SU-DHL-6 (cell line): Measurements from ENCODE around the gene COMT.

Experiments
- H2AFZ ChIP-seq: fragments of 200-600 bp; sonication (generic); 2 replicates; pipeline ENCODE4 v1.6.1; 2014; ENCODE audit warnings: low read depth, mild to moderate bottlenecking, moderate library complexity, mixed read lengths, antibody characterized with exemption, low read length; ENCODE audit not compliant: severe bottlenecking
- H3F3A ChIP-seq: fragments of 200-600 bp; shearing (Covaris generic); 2 replicates; pipeline ENCODE4 v1.6.0; 2016; ENCODE audit warnings: antibody characterized with exemption, mild to moderate bottlenecking; ENCODE audit not compliant: insufficient read depth
- H3K27ac ChIP-seq: fragments of 200-600 bp; sonication (generic); 2 replicates; pipeline ENCODE4 v1.5.1; 2016; ENCODE audit warnings: low read depth, mild to moderate bottlenecking, low read length, moderate library complexity, mixed read lengths
- H3K27me3 ChIP-seq: fragments of 200-600 bp; sonication (generic), shearing (Covaris generic); 2 replicates; pipeline ENCODE4 v1.6.0; 2014; ENCODE audit warnings: mild to moderate bottlenecking, low read length
- H3K36me3 ChIP-seq: fragments of 200-600 bp; sonication (generic); 2 replicates; pipeline ENCODE4 v1.6.1; 2014; ENCODE audit warnings: mild to moderate bottlenecking, low read length, mixed read lengths
- H3K4me2 ChIP-seq: fragments of 300-600, 200-600 bp; shearing (Covaris generic), sonication (generic); 2 replicates; pipeline ENCODE4 v1.6.0; 2014; ENCODE audit warnings: low read length, low read depth, mild to moderate bottlenecking; ENCODE audit not compliant: poor library complexity, severe bottlenecking
- H3K4me3 ChIP-seq: fragments of 200-600 bp; sonication (generic); 2 replicates; pipeline ENCODE4 v1.5.1; 2014; ENCODE audit warnings: antibody characterized with exemption, low read length, mild to moderate bottlenecking, mixed read lengths; ENCODE audit not compliant: insufficient read depth, poor library complexity, severe bottlenecking
- H3K79me2 ChIP-seq: fragments of 200-600 bp; sonication (generic); 2 replicates; pipeline ENCODE4 v1.6.1; 2014; ENCODE audit warnings: mild to moderate bottlenecking, low read length, moderate library complexity; ENCODE audit not compliant: insufficient read depth
- H3K9ac ChIP-seq: fragments of 200-600 bp; sonication (generic); 2 replicates; pipeline ENCODE4 v1.7.0; 2014; ENCODE audit warnings: mild to moderate bottlenecking, low read length
- H3K9me2 ChIP-seq: fragments of 200-600 bp; sonication (generic); replicated peaks from 2 replicates; pipeline ENCODE4 v1.6.1; 2014; ENCODE audit warnings: low read length; ENCODE audit not compliant: insufficient read depth
- H3K9me3 ChIP-seq: fragments of 200-600 bp; sonication (generic); 2 replicates; pipeline ENCODE4 v1.6.1; 2014; ENCODE audit warnings: low read length, mixed read lengths; ENCODE audit not compliant: insufficient read depth
- H4K20me1 ChIP-seq: fragments of 200-600 bp; sonication (generic); 2 replicates; pipeline ENCODE4 v1.6.1; 2014; ENCODE audit warnings: low read depth, mild to moderate bottlenecking, antibody characterized with exemption, low read length, moderate library complexity, mixed read lengths
- EZH2phosphoT487 ChIP-seq: fragments of 200-600 bp; sonication (generic), shearing (Covaris generic); conservative IDR thresholded peaks from 2 replicates; pipeline ENCODE4 v1.6.1; 2018; ENCODE audit warnings: mild to moderate bottlenecking, antibody characterized with exemption, low read length, moderate library complexity, mixed read lengths
- TF ChIP-seq, protein P1 (sequence below): fragments of 200-600 bp; sonication (generic); IDR thresholded peaks from one replicate; pipeline ENCODE4 v1.5.1; 2017; ENCODE audit warnings: antibody characterized with exemption, mild to moderate bottlenecking, low read length, moderate library complexity; ENCODE audit not compliant: insufficient read depth, poor library complexity, severe bottlenecking

Gene COMT

GRCh38 chr22:19941365-19942082, at the start of gene COMT, which contains the start of gene TXNRD2:
COMT (plus strand) TSS chr22:19941772; CDS start chr22:19962527, 20,755 bp downstream.
TXNRD2 (minus strand) TSS chr22:19941818; CDS start chr22:19941803, 15 bp downstream.
- no peak for TF ChIP-seq EZH2phosphoT487
- TF ChIP-seq, protein P1, sequence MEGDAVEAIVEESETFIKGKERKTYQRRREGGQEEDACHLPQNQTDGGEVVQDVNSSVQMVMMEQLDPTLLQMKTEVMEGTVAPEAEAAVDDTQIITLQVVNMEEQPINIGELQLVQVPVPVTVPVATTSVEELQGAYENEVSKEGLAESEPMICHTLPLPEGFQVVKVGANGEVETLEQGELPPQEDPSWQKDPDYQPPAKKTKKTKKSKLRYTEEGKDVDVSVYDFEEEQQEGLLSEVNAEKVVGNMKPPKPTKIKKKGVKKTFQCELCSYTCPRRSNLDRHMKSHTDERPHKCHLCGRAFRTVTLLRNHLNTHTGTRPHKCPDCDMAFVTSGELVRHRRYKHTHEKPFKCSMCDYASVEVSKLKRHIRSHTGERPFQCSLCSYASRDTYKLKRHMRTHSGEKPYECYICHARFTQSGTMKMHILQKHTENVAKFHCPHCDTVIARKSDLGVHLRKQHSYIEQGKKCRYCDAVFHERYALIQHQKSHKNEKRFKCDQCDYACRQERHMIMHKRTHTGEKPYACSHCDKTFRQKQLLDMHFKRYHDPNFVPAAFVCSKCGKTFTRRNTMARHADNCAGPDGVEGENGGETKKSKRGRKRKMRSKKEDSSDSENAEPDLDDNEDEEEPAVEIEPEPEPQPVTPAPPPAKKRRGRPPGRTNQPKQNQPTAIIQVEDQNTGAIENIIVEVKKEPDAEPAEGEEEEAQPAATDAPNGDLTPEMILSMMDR: no peak
- H2AFZ ChIP-seq: peak within 1 kb of the TSS; percentile 74
- peak within 1 kb of the TSS; percentile 77 for H3K4me3 ChIP-seq
- H3K9ac ChIP-seq: peak within 1 kb of the TSS; percentile 92
- peaks cover 19% of the 10 kb centered on the region for H3K79me2 ChIP-seq
- no peaks in the 10 kb centered on the region for H4K20me1 ChIP-seq
- H3K27ac ChIP-seq: peak within 1 kb of the TSS; percentile 52
- peak within 1 kb of the TSS; percentile 94 for H3K4me2 ChIP-seq
- H3K27me3 ChIP-seq: no peaks in the 10 kb centered on the region
- H3F3A ChIP-seq: no peaks in the 10 kb centered on the region; the same call in 1 of the 2 replicates
- H3K9me2 ChIP-seq: no peaks in the 10 kb centered on the region
- no peaks in the 10 kb centered on the region for H3K9me3 ChIP-seq
- no peaks in the 10 kb centered on the region for H3K36me3 ChIP-seq

DNA sequence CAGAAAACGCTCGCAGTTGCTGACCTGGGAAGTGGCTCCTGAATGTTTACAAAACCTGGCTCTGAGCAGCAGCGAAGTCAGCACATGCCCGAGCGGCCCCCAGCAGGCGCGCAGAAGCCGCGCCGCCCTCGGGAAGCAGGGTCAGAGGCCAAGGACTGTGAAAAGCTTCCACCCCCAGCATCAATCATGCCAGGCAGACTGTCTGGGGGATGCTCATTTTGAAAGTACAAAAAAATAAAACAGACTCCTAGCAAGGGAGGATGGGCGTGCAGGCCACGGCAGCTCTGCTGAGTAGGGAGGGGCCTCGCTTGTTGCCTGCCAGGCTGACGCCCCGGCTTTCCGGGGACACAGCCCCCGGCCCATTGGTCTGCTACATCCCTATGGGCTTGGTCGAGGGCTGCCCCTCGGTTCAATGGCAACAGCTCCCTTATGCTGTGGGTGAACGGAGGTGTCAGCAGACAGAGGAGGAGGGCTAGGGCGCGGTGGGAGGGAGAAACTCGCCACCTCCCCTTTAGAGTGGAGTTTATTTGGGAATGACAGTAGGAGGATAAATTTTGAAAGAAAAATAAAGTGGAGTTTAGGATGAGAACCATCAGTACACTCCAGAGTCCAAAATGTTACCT, 49.2 kb upstream of the COMT start:
- no peaks in the 10 kb centered on the region for H3K79me2 ChIP-seq
- no peaks in the 10 kb centered on the region for H3K27me3 ChIP-seq
- no peak overlapping the region for H3K4me3 ChIP-seq
- no peaks in the 10 kb centered on the region for H3K9me2 ChIP-seq
- no peaks in the 10 kb centered on the region for H3K9me3 ChIP-seq
- H3K9ac ChIP-seq: peak overlapping the region; percentile 53
- no peaks in the 10 kb centered on the region for H4K20me1 ChIP-seq
- H3K27ac ChIP-seq: peak overlapping the region; percentile 97
- no peaks in the 10 kb centered on the region for H3K36me3 ChIP-seq
- peak overlapping the region; percentile 69 for H3K4me2 ChIP-seq
- peak overlapping the region; percentile 91 for H2AFZ ChIP-seq
- peaks cover 8% of the 10 kb centered on the region; the same call in 1 of the 2 replicates for H3F3A ChIP-seq
- TF ChIP-seq, protein P1: no peak
- no peak for TF ChIP-seq EZH2phosphoT487

- Histone ChIP-seq H3K9ac (no peak overlapping the region), H3K9me2 (no peaks in the 10 kb centered on the region), H3K4me2 (no peak overlapping the region), H2AFZ (no peak overlapping the region), H3K4me3 (no peak overlapping the region), H4K20me1 (no peaks in the 10 kb centered on the region), H3K27me3 (no peaks in the 10 kb centered on the region), H3K27ac (peak overlapping the region; percentile 97), H3K9me3 (no peaks in the 10 kb centered on the region), H3K36me3 (no peaks in the 10 kb centered on the region), H3K79me2 (no peaks in the 10 kb centered on the region), H3F3A (peaks cover 8% of the 10 kb centered on the region; the same call in 1 of the 2 replicates)
- TF ChIP-seq, protein P1: no peak
- no peak for TF ChIP-seq EZH2phosphoT487
These were observed 48.6 kb upstream of the COMT start for GRCh38 chr22:19892925-19893324.
